Inflammatory macrophage treated with lipopolysaccharide for 1 hour (primary cell): ENCODE results near the gene ERLEC1.
"Not testable (repeated sequence)": the region's sequence is repeated elsewhere in the genome, so short reads cannot be mapped to it uniquely, and the experiment has no call there.

Experiments
- DNase-seq, 2 donors: peaks; one replicate each; pipeline ENCODE4 v3.0.0-alpha.2; 2020 to 2022

The ERLEC1 gene

GRCh38 chr2:53840580-53840979 is 53.7 kb downstream of the ERLEC1 start:
- DNase-seq, result no peak

GRCh38 chr2:53841651-53842050 is 54.8 kb downstream of the ERLEC1 start:
- DNase-seq, result not testable (repeated sequence)

- DNase-seq, result no peak
Measured at GRCh38 chr2:53842891-53843290, 56.0 kb downstream of the ERLEC1 start.

- no peak for DNase-seq
Measured at GRCh38 chr2:53843595-53843994, 56.8 kb downstream of the ERLEC1 start.

GRCh38 chr2:53848062-53848461 is 61.2 kb downstream of the ERLEC1 start:
- no peak for DNase-seq

- not testable (repeated sequence) for DNase-seq
Measured at GRCh38 chr2:53851052-53851757, 64.4 kb downstream of the ERLEC1 start.

- DNase-seq, result no peak
Measured at GRCh38 chr2:53852532-53852931, 65.7 kb downstream of the ERLEC1 start.

GRCh38 chr2:53854678-53855077 is 67.8 kb downstream of the ERLEC1 start:
- DNase-seq, result no peak

- DNase-seq, result no peak
Measured at GRCh38 chr2:53856272-53856671, 69.4 kb downstream of the ERLEC1 start.

- no peak for DNase-seq
Measured at GRCh38 chr2:53859206-53860181, 72.7 kb downstream of the ERLEC1 start, which contains the start of gene GPR75. Gene GPR75 (minus strand): TSS chr2:53859967. CDS start chr2:53854756, 5,211 bp downstream.

- no peak for DNase-seq
Measured at GRCh38 chr2:53861824-53862223, 75.0 kb downstream of the ERLEC1 start.

- no peak for DNase-seq
Measured at GRCh38 chr2:53863538-53864227, 76.8 kb downstream of the ERLEC1 start.

GRCh38 chr2:53865264-53865663 is 78.4 kb downstream of the ERLEC1 start:
- DNase-seq, result no peak

GRCh38 chr2:53865962-53866361 is 79.1 kb downstream of the ERLEC1 start:
- no peak for DNase-seq

- DNase-seq, result no peak
Measured at GRCh38 chr2:53867169-53867568, 80.3 kb downstream of the ERLEC1 start.

- no peak for DNase-seq
Measured at GRCh38 chr2:53867773-53868172, 80.9 kb downstream of the ERLEC1 start.
